ENCODE data around the gene FAM187B. TPM values are rescaled to one million over a fixed set of nuclear protein-coding genes. Genes with fewer than 3 reads are reported as not detected.

The FAM187B gene
- total and polyA plus RNA-seq, 2 of the 4 experiments (the other 2 are of a cell fraction): not detected

GRCh38 chr19:35276706-35277281, 48.3 kb upstream of the FAM187B start:
- Histone ChIP-seq H3K18ac (ENCODE audit: low read depth, low read length) (no peak overlapping the region), H2BK15ac (ENCODE audit: low read depth, low read length) (no peak overlapping the region), H2BK120ac (ENCODE audit: low read depth, low read length) (no peak overlapping the region), H3K36me3 (ENCODE audit: control insufficient read depth, insufficient read depth, low read length) (peaks cover 39% of the 10 kb centered on the region), H4K8ac (ENCODE audit: low read depth in 2 of 2, low read length in 2 of 2) (no peak overlapping the region), H3K56ac (ENCODE audit: extremely low read depth, insufficient read depth, low read length) (no peak overlapping the region), H3K4me3 (ENCODE audit: insufficient read depth, low read depth, low read length) (no peak overlapping the region), H3K9me1 (ENCODE audit: insufficient read depth, low read length) (no peaks in the 10 kb centered on the region), H4K91ac (ENCODE audit: insufficient read depth, low read depth, low read length) (no peak overlapping the region), H3K9ac (ENCODE audit: low read depth, low read length) (no peak overlapping the region), H3K4me2 (ENCODE audit: low read depth, low read length) (no peak overlapping the region), H2AK9ac (replicated peaks; ENCODE audit: low read depth, low read length, poor library complexity) (no peak overlapping the region), H3K14ac (replicated peaks; ENCODE audit: low read depth, low read length) (no peak overlapping the region), H3K4ac (ENCODE audit: low read depth, low read length) (no peak overlapping the region), H4K20me1 (ENCODE audit: insufficient read depth, low read length) (no peaks in the 10 kb centered on the region), H3K27ac (ENCODE audit: insufficient read depth, low read length) (no peak overlapping the region), H3K79me1 (ENCODE audit: low read depth in 1 of 2, low read length in 2 of 2) (peaks cover under 1 to 9% of the 10 kb centered on the region in 2 experiments; a peak in 2 of 4 replicates), H2BK5ac (ENCODE audit: low read depth, low read length, poor library complexity, severe bottlenecking) (no peak overlapping the region), H2AK5ac (ENCODE audit: low read depth, low read length) (no peak overlapping the region), H3K9me3 (ENCODE audit: control insufficient read depth, insufficient read depth, low read length) (no peaks in the 10 kb centered on the region), H3K27me3 (ENCODE audit: control insufficient read depth, insufficient read depth, low read length) (peaks cover under 1% of the 10 kb centered on the region; the same call in 1 of the 2 replicates), H2AFZ (replicated peaks; ENCODE audit: low read length, poor library complexity) (no peak overlapping the region), H3K23ac (ENCODE audit: low read depth, low read length) (no peak overlapping the region), H2BK20ac (ENCODE audit: low read depth, low read length) (no peak overlapping the region), H4K5ac (ENCODE audit: low read depth, low read length) (no peak overlapping the region), H3K4me1 (ENCODE audit: control insufficient read depth, insufficient read depth, low read length) (no peaks in the 10 kb centered on the region)
- CTCF ChIA-PET: no interaction called here
- POLR2A ChIA-PET (ENCODE audit: unreplicated experiment): no interaction called here
- ATAC-seq (ENCODE audit: low read depth) (no peak), DNase-seq (no peak)
- in situ Hi-C loops (cut with MboI; ENCODE audit: low sequenced_read_pairs) (no loop called here), dilution Hi-C loops (cut with HindIII; ENCODE audit: low sequenced_read_pairs, unreplicated experiment) (no loop called here), intact Hi-C loops (cut with micrococcal nuclease) (no loop called here)
- TF ChIP-seq MXI1 (IDR thresholded peaks at IDR 0.05; ENCODE audit: borderline replicate concordance, low read depth, low read length): no peak
- no peak for TF ChIP-seq MAFK (IDR thresholded peaks at IDR 0.05; ENCODE audit: low read depth, low read length)
- no peak for TF ChIP-seq CTCF (conservative IDR thresholded peaks at IDR 0.05; ENCODE audit: low read depth, low read length)
- no peak for TF ChIP-seq FOS (IDR thresholded peaks at IDR 0.05; ENCODE audit: low read depth, low read length)
- no peak for TF ChIP-seq CHD1 (IDR thresholded peaks at IDR 0.05; ENCODE audit: low read depth, low read length)
- 99% methylated on average over 12 of the region's 28 CpGs; no CpG with 5 or more reads in 1 of the 2 experiments for WGBS, 2 experiments (ENCODE audit: extremely low coverage in 2 of 2, insufficient read length in 1 of 2)
- no TSS peak for BruUV-seq (replicated peaks)
